HEK293 (cell line): ENCODE results near the gene TRAF3IP1.

ENCODE experiments used
- CTCF ChIA-PET: fragments of 350-600 bp; formaldehyde crosslinking; extraction: SDS; loops from one replicate; lab custom pipeline; 2021; ENCODE audit warnings: antibody characterized with exemption; lab: Yijun Ruan, JAX
- POLR2A ChIA-PET: fragments of 300-600 bp; formaldehyde crosslinking; extraction: SDS; loops from one replicate; lab custom pipeline; 2020; ENCODE audit warnings: antibody characterized with exemption, inconsistent platforms; lab: Yijun Ruan, JAX
- H3K27ac ChIP-seq: fragments of 200-500 bp; sonication (Bioruptor generic); 2 replicates; pipeline ENCODE4 v1.5.1; 2014; ENCODE audit warnings: low read depth, low read length, control low read depth, inconsistent platforms; ENCODE audit errors: extremely low read depth
- H3K36me3 ChIP-seq, 2 experiments: fragments of 200-500 bp in 1 of 2; sonication (Bioruptor generic) in 1 of 2; 1 replicate in 1 of 2; 2 replicates in 1 of 2; pipeline ENCODE4 v1.5.1; 2014 to 2017; ENCODE audit warnings: inconsistent platforms in 2 of 2, low read length in 2 of 2; ENCODE audit not compliant: control insufficient read depth in 2 of 2, insufficient read depth in 1 of 2
- H3K4me1 ChIP-seq: fragments of 200-500 bp; sonication (Bioruptor generic); 2 replicates; pipeline ENCODE4 v1.5.1; 2014; ENCODE audit warnings: mild to moderate bottlenecking, low read length, inconsistent platforms; ENCODE audit not compliant: control insufficient read depth, insufficient read depth
- H3K4me3 ChIP-seq: 2 replicates; pipeline ENCODE4 v1.5.1; 2011; ENCODE audit warnings: low read depth, mild to moderate bottlenecking, control low read depth, low read length, moderate library complexity
- H3K9me3 ChIP-seq: fragments of 200-500 bp; sonication (Bioruptor generic); 2 replicates; pipeline ENCODE4 v1.5.1; 2014; ENCODE audit warnings: low read depth, low read length, inconsistent platforms; ENCODE audit not compliant: control insufficient read depth, insufficient read depth
- KLF7 ChIP-seq: fragments of 450-650 bp; formaldehyde crosslinking; IDR thresholded peaks from 2 replicates; pipeline ENCODE4 v1.5.1; 2016; ENCODE audit warnings: missing biosample characterization, missing genetic modification characterization, borderline replicate concordance
- KLF8 ChIP-seq: fragments of 450-650 bp; formaldehyde crosslinking; IDR thresholded peaks from 2 replicates; pipeline ENCODE4 v1.5.1; 2016; ENCODE audit warnings: missing biosample characterization, missing genetic modification characterization
- MZF1 ChIP-seq: fragments of 450-650 bp; formaldehyde crosslinking; IDR thresholded peaks from 2 replicates; pipeline ENCODE4 v1.5.1; 2017; ENCODE audit warnings: missing biosample characterization, missing genetic modification characterization, borderline replicate concordance
- PRDM1 ChIP-seq: fragments of 450-650 bp; formaldehyde crosslinking; IDR thresholded peaks from 2 replicates; pipeline ENCODE4; 2016; ENCODE audit warnings: missing biosample characterization, missing genetic modification characterization
- SALL2 ChIP-seq: fragments of 450-650 bp; formaldehyde crosslinking; IDR thresholded peaks from 2 replicates; pipeline ENCODE4 v1.5.0; 2017; ENCODE audit warnings: missing biosample characterization, mild to moderate bottlenecking, missing genetic modification characterization, borderline replicate concordance
- ZBTB26 ChIP-seq: fragments of 450-650 bp; formaldehyde crosslinking; optimal IDR thresholded peaks from 2 replicates; pipeline ENCODE3; 2016; ENCODE audit warnings: missing biosample characterization, mild to moderate bottlenecking, missing genetic modification characterization
- ZEB2 ChIP-seq: fragments of 450-650 bp; formaldehyde crosslinking; IDR thresholded peaks from 2 replicates; pipeline ENCODE4 v1.5.1; 2016; ENCODE audit warnings: missing biosample characterization, missing genetic modification characterization
- ZNF133 ChIP-seq: fragments of 450-650 bp; formaldehyde crosslinking; IDR thresholded peaks from 2 replicates; pipeline ENCODE4 v1.5.1; 2016; ENCODE audit warnings: missing biosample characterization, missing genetic modification characterization
- ZNF169 ChIP-seq: fragments of 450-650 bp; formaldehyde crosslinking; IDR thresholded peaks from 2 replicates; pipeline ENCODE4 v1.5.1; 2016; ENCODE audit warnings: missing biosample characterization, missing genetic modification characterization
- ZNF202 ChIP-seq: fragments of 450-650 bp; formaldehyde crosslinking; IDR thresholded peaks from 2 replicates; pipeline ENCODE4 v1.5.1; 2016; ENCODE audit warnings: missing biosample characterization, missing genetic modification characterization, borderline replicate concordance
- ZNF391 ChIP-seq: fragments of 450-650 bp; formaldehyde crosslinking; IDR thresholded peaks from 2 replicates; pipeline ENCODE4 v1.5.1; 2016; ENCODE audit warnings: low read depth, missing biosample characterization, missing genetic modification characterization, borderline replicate concordance
- ZNF548 ChIP-seq: fragments of 450-650 bp; formaldehyde crosslinking; IDR thresholded peaks from 2 replicates; pipeline ENCODE4 v1.5.1; 2016; ENCODE audit warnings: missing biosample characterization, missing genetic modification characterization
- ZNF561 ChIP-seq: fragments of 450-650 bp; IDR thresholded peaks from 2 replicates; pipeline ENCODE4 v1.5.1; 2018; ENCODE audit warnings: missing biosample characterization, missing genetic modification characterization, borderline replicate concordance
- ZNF626 ChIP-seq: fragments of 450-650 bp; sonication (Bioruptor Pico); formaldehyde crosslinking; IDR thresholded peaks from 2 replicates; pipeline ENCODE4 v1.5.1; 2018; ENCODE audit warnings: missing biosample characterization, missing genetic modification characterization, inconsistent platforms
- ZNF791 ChIP-seq: fragments of 450-650 bp; formaldehyde crosslinking; IDR thresholded peaks from 2 replicates; pipeline ENCODE4 v1.5.1; 2016; ENCODE audit warnings: missing biosample characterization, missing genetic modification characterization
- ZSCAN30 ChIP-seq: fragments of 450-650 bp; IDR thresholded peaks from 2 replicates; pipeline ENCODE4 v1.5.1; 2018; ENCODE audit warnings: missing biosample characterization, mild to moderate bottlenecking, missing genetic modification characterization, moderate library complexity
- ZXDB ChIP-seq: fragments of 450-650 bp; formaldehyde crosslinking; IDR thresholded peaks from 2 replicates; pipeline ENCODE4 v1.5.1; 2016; ENCODE audit warnings: missing biosample characterization, missing genetic modification characterization
- TF ChIP-seq, protein P1 (sequence below): fragments of 450-650 bp; formaldehyde crosslinking; IDR thresholded peaks from 2 replicates; pipeline ENCODE4 v1.5.1; 2016; ENCODE audit warnings: missing biosample characterization, missing genetic modification characterization
- TF ChIP-seq, protein P2 (sequence below): fragments of 450-650 bp; formaldehyde crosslinking; IDR thresholded peaks from 2 replicates; pipeline ENCODE4 v1.5.1; 2016; ENCODE audit warnings: missing biosample characterization, missing genetic modification characterization
- TF ChIP-seq, protein P3 (sequence below): fragments of 450-650 bp; formaldehyde crosslinking; IDR thresholded peaks from 2 replicates; pipeline ENCODE4 v1.5.1; 2016; ENCODE audit warnings: missing biosample characterization, missing genetic modification characterization, low read depth
- TF ChIP-seq, protein P4 (sequence below): fragments of 450-650 bp; IDR thresholded peaks from 2 replicates; pipeline ENCODE4 v1.5.1; 2018; ENCODE audit warnings: missing biosample characterization, missing genetic modification characterization

The TRAF3IP1 gene

GRCh38 chr2:238383743-238384380, 63.5 kb downstream of the TRAF3IP1 start:
- Histone ChIP-seq H3K9me3 (no peaks in the 10 kb centered on the region), H3K4me3 (no peak overlapping the region), H3K36me3 (peaks cover 0 to 23% of the 10 kb centered on the region in 2 experiments; a peak in 1 of 3 replicates), H3K4me1 (no peaks in the 10 kb centered on the region; the same call in 1 of the 2 replicates), H3K27ac (no peak overlapping the region)
- ChIA-PET POLR2A (no interaction called here), CTCF (no interaction called here)
- TF ChIP-seq ZNF561 (no peak), ZNF133 (tag by site-specific recombination) (no peak), ZNF391 (tag by site-specific recombination) (no peak), ZXDB (tag by site-specific recombination) (no peak), ZNF169 (no peak)
- TF ChIP-seq, protein P1, sequence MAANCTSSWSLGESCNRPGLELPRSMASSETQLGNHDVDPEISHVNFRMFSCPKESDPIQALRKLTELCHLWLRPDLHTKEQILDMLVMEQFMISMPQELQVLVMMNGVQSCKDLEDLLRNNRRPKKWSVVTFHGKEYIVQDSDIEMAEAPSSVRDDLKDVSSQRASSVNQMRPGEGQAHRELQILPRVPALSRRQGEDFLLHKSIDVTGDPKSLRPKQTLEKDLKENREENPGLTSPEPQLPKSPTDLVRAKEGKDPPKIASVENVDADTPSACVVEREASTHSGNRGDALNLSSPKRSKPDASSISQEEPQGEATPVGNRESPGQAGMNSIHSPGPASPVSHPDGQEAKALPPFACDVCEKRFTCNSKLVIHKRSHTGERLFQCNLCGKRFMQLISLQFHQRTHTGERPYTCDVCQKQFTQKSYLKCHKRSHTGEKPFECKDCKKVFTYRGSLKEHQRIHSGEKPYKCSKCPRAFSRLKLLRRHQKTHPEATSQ (tag by site-specific recombination) = no peak

DNA sequence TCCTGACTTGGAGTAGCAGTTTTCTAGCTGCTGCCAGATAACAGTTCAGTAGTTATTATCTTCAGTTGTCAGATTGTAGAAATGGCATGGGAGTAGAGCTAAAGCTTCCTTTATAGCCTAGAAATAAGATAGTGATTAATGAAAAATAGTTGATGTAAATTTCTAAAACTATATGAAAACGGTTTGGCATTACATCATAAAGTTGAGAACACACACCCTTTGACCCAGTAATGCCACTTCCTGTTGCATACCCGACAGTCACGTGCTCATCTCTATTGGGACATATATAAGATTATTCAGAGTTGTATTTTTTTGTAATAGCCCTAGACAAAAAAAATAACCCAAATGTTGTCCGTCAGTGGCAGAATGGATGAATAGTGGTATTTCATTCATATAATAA, 67.0 kb downstream of the TRAF3IP1 start:
- ChIA-PET CTCF (interaction anchor here (1.1 to 1.3 kb wide), 2 partner anchors 16 to 77 kb away, joined by 3 to 6 read pairs; no protein-coding TSS in a partner anchor), POLR2A (no interaction called here)
- TF ChIP-seq ZEB2 (tag by site-specific recombination) (no peak), ZNF548 (tag by site-specific recombination) (no peak), ZNF202 (tag by site-specific recombination) (no peak), ZBTB26 (tag by site-specific recombination) (no peak), MZF1 (no peak), KLF8 (tag by site-specific recombination) (no peak), ZNF791 (no peak), PRDM1 (tag by site-specific recombination) (no peak), KLF7 (no peak), ZNF626 (tag by site-specific recombination) (no peak), ZSCAN30 (tag by site-specific recombination) (no peak), SALL2 (tag by site-specific recombination) (no peak), ZNF391 (tag by site-specific recombination) (no peak)
- TF ChIP-seq, protein P2, sequence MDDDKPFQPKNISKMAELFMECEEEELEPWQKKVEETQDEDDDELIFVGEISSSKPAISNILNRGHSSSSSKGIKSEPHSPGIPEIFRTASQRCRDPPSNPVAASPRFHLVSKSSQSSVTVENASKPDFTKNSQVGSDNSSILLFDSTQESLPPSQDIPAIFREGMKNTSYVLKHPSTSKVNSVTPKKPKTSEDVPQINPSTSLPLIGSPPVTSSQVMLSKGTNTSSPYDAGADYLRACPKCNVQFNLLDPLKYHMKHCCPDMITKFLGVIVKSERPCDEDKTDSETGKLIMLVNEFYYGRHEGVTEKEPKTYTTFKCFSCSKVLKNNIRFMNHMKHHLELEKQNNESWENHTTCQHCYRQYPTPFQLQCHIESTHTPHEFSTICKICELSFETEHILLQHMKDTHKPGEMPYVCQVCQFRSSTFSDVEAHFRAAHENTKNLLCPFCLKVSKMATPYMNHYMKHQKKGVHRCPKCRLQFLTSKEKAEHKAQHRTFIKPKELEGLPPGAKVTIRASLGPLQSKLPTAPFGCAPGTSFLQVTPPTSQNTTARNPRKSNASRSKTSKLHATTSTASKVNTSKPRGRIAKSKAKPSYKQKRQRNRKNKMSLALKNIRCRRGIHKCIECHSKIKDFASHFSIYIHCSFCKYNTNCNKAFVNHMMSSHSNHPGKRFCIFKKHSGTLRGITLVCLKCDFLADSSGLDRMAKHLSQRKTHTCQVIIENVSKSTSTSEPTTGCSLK (tag by site-specific recombination) = no peak
- TF ChIP-seq, protein P3, sequence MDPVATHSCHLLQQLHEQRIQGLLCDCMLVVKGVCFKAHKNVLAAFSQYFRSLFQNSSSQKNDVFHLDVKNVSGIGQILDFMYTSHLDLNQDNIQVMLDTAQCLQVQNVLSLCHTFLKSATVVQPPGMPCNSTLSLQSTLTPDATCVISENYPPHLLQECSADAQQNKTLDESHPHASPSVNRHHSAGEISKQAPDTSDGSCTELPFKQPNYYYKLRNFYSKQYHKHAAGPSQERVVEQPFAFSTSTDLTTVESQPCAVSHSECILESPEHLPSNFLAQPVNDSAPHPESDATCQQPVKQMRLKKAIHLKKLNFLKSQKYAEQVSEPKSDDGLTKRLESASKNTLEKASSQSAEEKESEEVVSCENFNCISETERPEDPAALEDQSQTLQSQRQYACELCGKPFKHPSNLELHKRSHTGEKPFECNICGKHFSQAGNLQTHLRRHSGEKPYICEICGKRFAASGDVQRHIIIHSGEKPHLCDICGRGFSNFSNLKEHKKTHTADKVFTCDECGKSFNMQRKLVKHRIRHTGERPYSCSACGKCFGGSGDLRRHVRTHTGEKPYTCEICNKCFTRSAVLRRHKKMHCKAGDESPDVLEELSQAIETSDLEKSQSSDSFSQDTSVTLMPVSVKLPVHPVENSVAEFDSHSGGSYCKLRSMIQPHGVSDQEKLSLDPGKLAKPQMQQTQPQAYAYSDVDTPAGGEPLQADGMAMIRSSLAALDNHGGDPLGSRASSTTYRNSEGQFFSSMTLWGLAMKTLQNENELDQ (tag by site-specific recombination) = no peak
- TF ChIP-seq, protein P4, sequence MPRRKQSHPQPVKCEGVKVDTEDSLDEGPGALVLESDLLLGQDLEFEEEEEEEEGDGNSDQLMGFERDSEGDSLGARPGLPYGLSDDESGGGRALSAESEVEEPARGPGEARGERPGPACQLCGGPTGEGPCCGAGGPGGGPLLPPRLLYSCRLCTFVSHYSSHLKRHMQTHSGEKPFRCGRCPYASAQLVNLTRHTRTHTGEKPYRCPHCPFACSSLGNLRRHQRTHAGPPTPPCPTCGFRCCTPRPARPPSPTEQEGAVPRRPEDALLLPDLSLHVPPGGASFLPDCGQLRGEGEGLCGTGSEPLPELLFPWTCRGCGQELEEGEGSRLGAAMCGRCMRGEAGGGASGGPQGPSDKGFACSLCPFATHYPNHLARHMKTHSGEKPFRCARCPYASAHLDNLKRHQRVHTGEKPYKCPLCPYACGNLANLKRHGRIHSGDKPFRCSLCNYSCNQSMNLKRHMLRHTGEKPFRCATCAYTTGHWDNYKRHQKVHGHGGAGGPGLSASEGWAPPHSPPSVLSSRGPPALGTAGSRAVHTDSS (tag by site-specific recombination) = no peak
- peaks cover 8% of the 10 kb centered on the region for H3K4me1 ChIP-seq
- H3K4me3 ChIP-seq = no peak overlapping the region
- no peaks in the 10 kb centered on the region for H3K9me3 ChIP-seq
- H3K36me3 ChIP-seq = peaks cover 0 to 7% of the 10 kb centered on the region in 2 experiments; a peak in 1 of 3 replicates
- no peak overlapping the region for H3K27ac ChIP-seq
